Posterior cingulate gyrus (tissue), 11 donors: ENCODE measurements around the gene OCRL.
A peak's percentile ranks its signal among the peaks of the same experiment; 100 is the strongest.

Source experiments
- DNase-seq, 10 donors: peaks; one replicate each; pipeline versions ENCODE4 v3.0.0 to v3.0.0-alpha.2; 2020 to 2021; ENCODE audit warnings: mixed read lengths in 3 of 10
- intact Hi-C: fragments of 100-400 bp; cut with DNase I; formaldehyde crosslinking; loops from one replicate; pipeline ENCODE4 v1.15.1; 2023

Gene OCRL

GRCh38 chrX:129629837-129630236 is 89.8 kb downstream of the OCRL start:
- DNase-seq, result peak in 5 of 10 donors; percentile 10 to 87 (median 23)
- intact Hi-C loops, result loop anchor here (10.0 kb wide), 1 partner anchor 435 kb away; no protein-coding TSS in a partner anchor

GRCh38 chrX:129631849-129632248 is 91.8 kb downstream of the OCRL start:
- intact Hi-C loops, result loop anchor here (10.0 kb wide), 1 partner anchor 433 kb away; no protein-coding TSS in a partner anchor
- DNase-seq, result no peak

- DNase-seq, result no peak
- intact Hi-C loops, result loop anchor here (10.0 kb wide), 1 partner anchor 432 kb away; no protein-coding TSS in a partner anchor
These were observed 92.4 kb downstream of the OCRL start for GRCh38 chrX:129632443-129632842.

GRCh38 chrX:129634541-129634940 is 94.5 kb downstream of the OCRL start:
- DNase-seq, result peak in 2 of 10 donors; percentile 14 to 76
- intact Hi-C loops, result loop anchor here (10.0 kb wide), 1 partner anchor 430 kb away; no protein-coding TSS in a partner anchor

GRCh38 chrX:129636175-129636681 is 96.2 kb downstream of the OCRL start:
- intact Hi-C loops, result loop anchor here (10.0 kb wide), 1 partner anchor 429 kb away; no protein-coding TSS in a partner anchor

GRCh38 chrX:129637217-129638109 is 97.4 kb downstream of the OCRL start:
- peak; percentile 58 to 96 (median 76) for DNase-seq
- intact Hi-C loops, result loop anchor here (1.0 to 10.0 kb wide), 2 partner anchors 89 to 427 kb away; no protein-coding TSS in a partner anchor

More at GRCh38 chrX:129636175-129636681, 96.2 kb downstream of the OCRL start:
- DNase-seq, result no peak

- intact Hi-C loops, result loop anchor here (10.0 kb wide), 1 partner anchor 426 kb away; no protein-coding TSS in a partner anchor
These were observed 98.9 kb downstream of the OCRL start for GRCh38 chrX:129638917-129639316.

GRCh38 chrX:129640737-129641136 is 100.7 kb downstream of the OCRL start:
- no peak for DNase-seq
- intact Hi-C loops, result no loop called here

More at GRCh38 chrX:129638917-129639316, 98.9 kb downstream of the OCRL start:
- no peak for DNase-seq

- DNase-seq, result no peak
These were observed 101.4 kb downstream of the OCRL start for GRCh38 chrX:129641469-129641868.

GRCh38 chrX:129641941-129642340 is 101.9 kb downstream of the OCRL start:
- intact Hi-C loops, result no loop called here

More at GRCh38 chrX:129641469-129641868, 101.4 kb downstream of the OCRL start:
- intact Hi-C loops, result no loop called here

More at GRCh38 chrX:129641941-129642340, 101.9 kb downstream of the OCRL start:
- no peak for DNase-seq
